HEK293 (cell line): ENCODE data around the gene ATF6.

Experiments used
- CTCF ChIA-PET: fragments of 350-600 bp; formaldehyde crosslinking; extraction: SDS; loops from one replicate; lab custom pipeline; 2021; ENCODE audit warnings: antibody characterized with exemption; lab: Yijun Ruan, JAX
- POLR2A ChIA-PET: fragments of 300-600 bp; formaldehyde crosslinking; extraction: SDS; loops from one replicate; lab custom pipeline; 2020; ENCODE audit warnings: antibody characterized with exemption, inconsistent platforms; lab: Yijun Ruan, JAX
- H3K27ac ChIP-seq: fragments of 200-500 bp; sonication (Bioruptor generic); 2 replicates; pipeline ENCODE4 v1.5.1; 2014; ENCODE audit warnings: low read depth, low read length, control low read depth, inconsistent platforms; ENCODE audit errors: extremely low read depth
- H3K36me3 ChIP-seq, 2 experiments: fragments of 200-500 bp in 1 of 2; sonication (Bioruptor generic) in 1 of 2; 1 replicate in 1 of 2; 2 replicates in 1 of 2; pipeline ENCODE4 v1.5.1; 2014 to 2017; ENCODE audit warnings: inconsistent platforms in 2 of 2, low read length in 2 of 2; ENCODE audit not compliant: control insufficient read depth in 2 of 2, insufficient read depth in 1 of 2
- H3K4me1 ChIP-seq: fragments of 200-500 bp; sonication (Bioruptor generic); 2 replicates; pipeline ENCODE4 v1.5.1; 2014; ENCODE audit warnings: mild to moderate bottlenecking, low read length, inconsistent platforms; ENCODE audit not compliant: control insufficient read depth, insufficient read depth
- H3K4me3 ChIP-seq: 2 replicates; pipeline ENCODE4 v1.5.1; 2011; ENCODE audit warnings: low read depth, mild to moderate bottlenecking, control low read depth, low read length, moderate library complexity
- H3K9me3 ChIP-seq: fragments of 200-500 bp; sonication (Bioruptor generic); 2 replicates; pipeline ENCODE4 v1.5.1; 2014; ENCODE audit warnings: low read depth, low read length, inconsistent platforms; ENCODE audit not compliant: control insufficient read depth, insufficient read depth
- BCL11A ChIP-seq: fragments of 450-650 bp; formaldehyde crosslinking; IDR thresholded peaks from 2 replicates; pipeline ENCODE4 v1.5.1; 2016; ENCODE audit warnings: low read depth, missing biosample characterization, missing genetic modification characterization
- HOXA7 ChIP-seq: sonication (generic); formaldehyde crosslinking; IDR thresholded peaks from 2 replicates; pipeline ENCODE4 v1.8.1; 2022; ENCODE audit warnings: missing genetic modification reagents, borderline replicate concordance
- PRDM2 ChIP-seq: fragments of 450-650 bp; formaldehyde crosslinking; IDR thresholded peaks from 2 replicates; pipeline ENCODE4 v1.5.1; 2016; ENCODE audit warnings: missing biosample characterization, missing genetic modification characterization, borderline replicate concordance
- TSHZ1 ChIP-seq: fragments of 450-650 bp; formaldehyde crosslinking; IDR thresholded peaks from 2 replicates; pipeline ENCODE4 v1.5.1; 2016; ENCODE audit warnings: missing biosample characterization, missing genetic modification characterization, borderline replicate concordance
- YY1 ChIP-seq: fragments of 450-650 bp; formaldehyde crosslinking; IDR thresholded peaks from 2 replicates; pipeline ENCODE4 v1.5.1; 2018; ENCODE audit warnings: missing biosample characterization, missing genetic modification characterization
- YY2 ChIP-seq: fragments of 450-650 bp; formaldehyde crosslinking; IDR thresholded peaks from 2 replicates; pipeline ENCODE4 v1.5.1; 2016; ENCODE audit warnings: missing biosample characterization, missing genetic modification characterization
- ZBTB10 ChIP-seq: fragments of 450-650 bp; formaldehyde crosslinking; IDR thresholded peaks from 2 replicates; pipeline ENCODE4 v1.5.1; 2016; ENCODE audit warnings: missing biosample characterization, missing genetic modification characterization
- ZBTB6 ChIP-seq: fragments of 450-650 bp; formaldehyde crosslinking; IDR thresholded peaks from 2 replicates; pipeline ENCODE4 v1.5.1; 2017; ENCODE audit warnings: missing biosample characterization, missing genetic modification characterization
- ZBTB7A ChIP-seq: fragments of 450-650 bp; formaldehyde crosslinking; IDR thresholded peaks from 2 replicates; pipeline ENCODE4 v1.5.1; 2016; ENCODE audit warnings: low read depth, missing biosample characterization, missing genetic modification characterization
- ZNF114 ChIP-seq: fragments of 450-650 bp; formaldehyde crosslinking; IDR thresholded peaks from 2 replicates; pipeline ENCODE4 v1.5.0; 2017; ENCODE audit warnings: missing biosample characterization, missing genetic modification characterization
- ZNF157 ChIP-seq: fragments of 450-650 bp; formaldehyde crosslinking; IDR thresholded peaks from 2 replicates; pipeline ENCODE4 v1.5.1; 2016; ENCODE audit warnings: missing biosample characterization, missing genetic modification characterization
- ZNF214 ChIP-seq: fragments of 450-650 bp; formaldehyde crosslinking; IDR thresholded peaks from 2 replicates; pipeline ENCODE4 v1.5.1; 2017; ENCODE audit warnings: missing biosample characterization, mild to moderate bottlenecking, missing genetic modification characterization, borderline replicate concordance
- ZNF221 ChIP-seq: fragments of 450-650 bp; formaldehyde crosslinking; IDR thresholded peaks from 2 replicates; pipeline ENCODE4 v1.5.1; 2017; ENCODE audit warnings: missing biosample characterization, missing genetic modification characterization, borderline replicate concordance
- ZNF223 ChIP-seq: fragments of 450-650 bp; formaldehyde crosslinking; IDR thresholded peaks from 2 replicates; pipeline ENCODE4 v1.5.1; 2016; ENCODE audit warnings: missing biosample characterization, missing genetic modification characterization
- ZNF302 ChIP-seq: fragments of 450-650 bp; formaldehyde crosslinking; IDR thresholded peaks from 2 replicates; pipeline ENCODE4 v1.5.1; 2016; ENCODE audit warnings: missing biosample characterization, missing genetic modification characterization, low read depth
- ZNF37A ChIP-seq: fragments of 450-650 bp; IDR thresholded peaks from 2 replicates; pipeline ENCODE4 v1.5.1; 2018; ENCODE audit warnings: missing biosample characterization, missing genetic modification characterization
- ZNF394 ChIP-seq: fragments of 450-650 bp; formaldehyde crosslinking; IDR thresholded peaks from 2 replicates; pipeline ENCODE4 v1.5.1; 2016; ENCODE audit warnings: missing biosample characterization, missing genetic modification characterization, mild to moderate bottlenecking, moderate library complexity, borderline replicate concordance
- ZNF423 ChIP-seq: fragments of 450-650 bp; formaldehyde crosslinking; IDR thresholded peaks from 2 replicates; pipeline ENCODE4 v1.5.1; 2016; ENCODE audit warnings: missing biosample characterization, missing genetic modification characterization
- ZNF529 ChIP-seq: fragments of 450-650 bp; formaldehyde crosslinking; IDR thresholded peaks from 2 replicates; pipeline ENCODE4 v1.5.1; 2017; ENCODE audit warnings: missing genetic modification characterization, missing biosample characterization; ENCODE audit not compliant: insufficient replicate concordance
- ZNF530 ChIP-seq: fragments of 450-650 bp; formaldehyde crosslinking; IDR thresholded peaks from 2 replicates; pipeline ENCODE4 v1.5.1; 2016; ENCODE audit warnings: low read depth, missing biosample characterization, missing genetic modification characterization
- ZNF571 ChIP-seq: fragments of 450-650 bp; formaldehyde crosslinking; IDR thresholded peaks from 2 replicates; pipeline ENCODE4 v1.5.0; 2017; ENCODE audit warnings: missing biosample characterization, missing genetic modification characterization
- ZNF626 ChIP-seq: fragments of 450-650 bp; sonication (Bioruptor Pico); formaldehyde crosslinking; IDR thresholded peaks from 2 replicates; pipeline ENCODE4 v1.5.1; 2018; ENCODE audit warnings: missing biosample characterization, missing genetic modification characterization, inconsistent platforms
- ZNF777 ChIP-seq: fragments of 450-650 bp; formaldehyde crosslinking; IDR thresholded peaks from 2 replicates; pipeline ENCODE4 v1.5.1; 2017; ENCODE audit warnings: missing biosample characterization, missing genetic modification characterization, borderline replicate concordance

Gene ATF6

GRCh38 chr1:161766102-161766981 is at the start of gene ATF6:
TSS of gene ATF6 (plus strand) at chr1:161766320. CDS start at chr1:161766361, 41 bp downstream.
- H3K27ac ChIP-seq = peak within 1 kb of the TSS; percentile 64
- TF ChIP-seq ZBTB6 (no peak; the same call in 1 of the 2 replicates), HOXA7 (CRISPR knock-in tag) (no peak), YY2 (no peak), BCL11A (no peak), ZNF37A (tag by site-specific recombination) (no peak), ZNF777 (tag by site-specific recombination) (no peak; the same call in 1 of the 2 replicates), ZNF221 (tag by site-specific recombination) (no peak), ZNF529 (no peak), ZNF571 (tag by site-specific recombination) (no peak), TSHZ1 (tag by site-specific recombination) (no peak), PRDM2 (tag by site-specific recombination) (no peak), ZBTB7A (tag by site-specific recombination) (0 out of 2 replicates have a peak, but pooled peaks have one; percentile 25), ZNF394 (tag by site-specific recombination) (peak; percentile 54; the same call in 1 of the 2 replicates), ZNF302 (tag by site-specific recombination) (no peak), ZBTB10 (peak; percentile 47; the same call in 1 of the 2 replicates), ZNF423 (tag by site-specific recombination) (no peak; the same call in 1 of the 2 replicates), ZNF114 (tag by site-specific recombination) (no peak), ZNF157 (tag by site-specific recombination) (no peak), ZNF626 (tag by site-specific recombination) (no peak), ZNF214 (no peak), ZNF530 (tag by site-specific recombination) (no peak), YY1 (tag by site-specific recombination) (peak; percentile 69; the same call in 1 of the 2 replicates), ZNF223 (tag by site-specific recombination) (peak; percentile 98)

More at GRCh38 chr1:161766102-161766981, at the start of gene ATF6:
- CTCF ChIA-PET = interaction anchor here (1.0 kb wide), 1 partner anchor 258 kb away, joined by 3 read pairs; no protein-coding TSS in a partner anchor
- H3K9me3 ChIP-seq = no peaks in the 10 kb centered on the region
- peak within 1 kb of the TSS; percentile 91 for H3K4me3 ChIP-seq
- POLR2A ChIA-PET = no interaction called here
- no peaks in the 10 kb centered on the region; a peak in 1 of 3 replicates for H3K36me3 ChIP-seq
- no peaks in the 10 kb centered on the region for H3K4me1 ChIP-seq
